Fibroblast of skin of left biceps (primary cell): ENCODE results near the gene OR5K1.

Source experiments
- DNase-seq, 2 experiments: peaks; one replicate each; pipeline ENCODE4 v3.0.0-alpha.2; 2013; ENCODE audit warnings: low read depth in 2 of 2

OR5K1 gene

GRCh38 chr3:98462901-98463300 is at the start of gene OR5K1:
TSS of gene OR5K1 (plus strand) at chr3:98463201. CDS start at chr3:98469577, 6,376 bp downstream.
- no peak for DNase-seq

GRCh38 chr3:98432575-98432974 is 30.4 kb upstream of the OR5K1 start:
- no peak for DNase-seq

- no peak for DNase-seq
Observed at GRCh38 chr3:98433764-98434163, 29.2 kb upstream of the OR5K1 start.

- no peak for DNase-seq
Observed at GRCh38 chr3:98434412-98434811, 28.6 kb upstream of the OR5K1 start.

- DNase-seq, result no peak
Observed at GRCh38 chr3:98440283-98440682, 22.7 kb upstream of the OR5K1 start.

- DNase-seq, result no peak
Observed at GRCh38 chr3:98445949-98446406, 17.0 kb upstream of the OR5K1 start.

GRCh38 chr3:98449606-98450193 is 13.3 kb upstream of the OR5K1 start:
- no peak for DNase-seq

GRCh38 chr3:98450372-98450771 is 12.6 kb upstream of the OR5K1 start:
- DNase-seq, result no peak

- DNase-seq, result no peak
Observed at GRCh38 chr3:98453827-98454226, 9.2 kb upstream of the OR5K1 start.

- no peak for DNase-seq
Observed at GRCh38 chr3:98454929-98455328, 8.1 kb upstream of the OR5K1 start.

- no peak for DNase-seq
Observed at GRCh38 chr3:98457543-98457942, 5.5 kb upstream of the OR5K1 start.

GRCh38 chr3:98460220-98460619 is 2.8 kb upstream of the OR5K1 start:
- no peak for DNase-seq

- no peak for DNase-seq
Observed at GRCh38 chr3:98482717-98483482, 19.9 kb downstream of the OR5K1 start.

GRCh38 chr3:98483626-98484025 is 20.6 kb downstream of the OR5K1 start:
- no peak for DNase-seq

- no peak for DNase-seq
Observed at GRCh38 chr3:98497381-98497780, 34.4 kb downstream of the OR5K1 start, which contains the start of gene OR5K2. TSS of gene OR5K2 (plus strand) at chr3:98497681. CDS start at chr3:98497681, 0 bp downstream.

GRCh38 chr3:98500019-98500418 is 37.0 kb downstream of the OR5K1 start:
- no peak for DNase-seq

- DNase-seq, result no peak
Observed at GRCh38 chr3:98501270-98501669, 38.3 kb downstream of the OR5K1 start.

- no peak for DNase-seq
Observed at GRCh38 chr3:98501863-98502576, 39.0 kb downstream of the OR5K1 start.

GRCh38 chr3:98504539-98504938 is 41.5 kb downstream of the OR5K1 start:
- no peak for DNase-seq

- no peak for DNase-seq
Observed at GRCh38 chr3:98508582-98508981, 45.6 kb downstream of the OR5K1 start.

- DNase-seq, result no peak
Observed at GRCh38 chr3:98512576-98512975, 49.6 kb downstream of the OR5K1 start.

- no peak for DNase-seq
Observed at GRCh38 chr3:98513091-98513511, 50.1 kb downstream of the OR5K1 start.

- DNase-seq, result no peak
Observed at GRCh38 chr3:98513736-98514135, 50.7 kb downstream of the OR5K1 start.
